Psoas muscle (tissue), 8 donors: Measurements from ENCODE around the gene MPHOSPH10. TPM values are rescaled to one million over a fixed set of nuclear protein-coding genes. Genes with fewer than 3 reads are reported as not detected.

ENCODE experiments used
- ATAC-seq, 4 donors: fragments of 200-7000 bp; cut with Tn5 transposase; one replicate each; pipeline ENCODE4 v1.9.1; 2020; ENCODE audit warnings: moderate library complexity in 3 of 4, mild to moderate bottlenecking in 2 of 4
- DNase-seq, 2 donors: peaks; one replicate each; pipeline ENCODE4 v3.0.0-alpha.2; 2020
- H3K27ac ChIP-seq: fragments of 200-600 bp; one replicate; pipeline ENCODE4 v1.8.0; 2022
- H3K27me3 ChIP-seq, 3 donors: fragments of 200-600 bp in 1 of 3; one replicate each; pipeline versions ENCODE4 v1.6.1 to v1.8.0; 2013 to 2022; ENCODE audit warnings: low read length in 2 of 3, mild to moderate bottlenecking in 2 of 3, moderate library complexity in 1 of 3; ENCODE audit not compliant: insufficient read depth in 3 of 3
- H3K36me3 ChIP-seq, 2 donors: fragments of 200-600 bp in 1 of 2; one replicate each; pipeline versions ENCODE4 v1.6.1 to v1.8.0; 2013 to 2022; ENCODE audit warnings: low read depth in 1 of 2, mild to moderate bottlenecking in 1 of 2, moderate library complexity in 1 of 2; ENCODE audit not compliant: insufficient read depth in 1 of 2
- H3K4me1 ChIP-seq: fragments of 200-600 bp; one replicate; pipeline ENCODE4 v1.8.0; 2022
- H3K4me3 ChIP-seq: fragments of 200-600 bp; one replicate; pipeline ENCODE4 v1.8.0; 2022; ENCODE audit warnings: mild to moderate bottlenecking
- H3K9me3 ChIP-seq: fragments of 200-600 bp; one replicate; pipeline ENCODE4 v1.8.0; 2022
- CTCF ChIP-seq: fragments of 200-600 bp; IDR thresholded peaks from one replicate; pipeline ENCODE4 v1.8.0; 2022; ENCODE audit warnings: antibody characterized with exemption
- WGBS, 3 donors: extraction: QIAGEN DNeasy Blood & Tissue Kit; methylation state at CpG; one replicate each; pipeline versions ENCODE4 v1.1.6 to v1.1.7; 2013; 5-methylcytosine and 5-hydroxymethylcytosine counted together
- intact Hi-C, 2 donors: fragments of 100-400 bp; cut with DNase I; formaldehyde crosslinking; loops; one replicate each; pipeline versions ENCODE4 v1.11.0 to v1.14.2; 2022
- polyA plus RNA-seq, 3 donors: library from polyadenylated mRNA; stranded (reverse); fragments of 200-250 nt; gene quantifications; one replicate each; pipeline ENCODE4 v1.2.3, GENCODE V29; 2013
- total RNA-seq, 4 donors: library from RNA; stranded (reverse); fragmentation: NEBNext Ultra II Directional in 2 of 4; extraction: Animal tissue kit (Norgen Biotek cat#: 25700) in 2 of 4; gene quantifications; one replicate each; pipeline versions ENCODE4 v1.2.1 to v1.2.4, GENCODE V29; 2021 to 2023
- donor health status: healthy with polysubstance abuse.
- donor health status: DM: no; HTN: no; CAD: no; lungs with moderate emphysema.
- donor health status: Bipolar disorder and iron deficiency.
- donor health status: healthy.
- donor health status: DM: yes; HTN: yes; CAD: no.
- donor health status: DM: no; HTN: no; CAD: no.
- donor health status: DM: no; HTN: no; CAD: no.
- donor health status: DM: yes; HTN: yes; CAD: no.

The MPHOSPH10 gene
- total and polyA plus RNA-seq, 7 donors: 32.9 to 53.7 (median 39.7) TPM

DNA sequence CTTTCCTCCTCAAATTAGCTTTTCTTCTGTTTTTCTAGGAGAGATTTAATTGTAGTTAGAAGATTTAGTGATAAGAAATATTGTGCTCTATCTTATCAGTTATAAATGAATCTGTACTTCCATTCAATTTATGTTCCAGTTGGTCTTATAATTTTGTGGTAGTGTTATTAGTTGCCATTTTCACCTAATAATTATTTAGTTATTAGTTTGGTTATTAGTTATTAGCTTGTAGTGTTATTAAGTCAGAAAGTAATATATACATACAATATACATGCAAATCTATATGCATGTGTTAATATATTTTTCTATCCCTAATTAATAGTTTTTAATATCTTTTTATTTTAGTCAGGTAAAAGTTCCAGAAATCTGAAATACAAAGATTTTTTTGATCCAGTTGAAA lies 3.2 kb downstream of the MPHOSPH10 start:
- no peaks in the 10 kb centered on the region for H3K9me3 ChIP-seq
- DNase-seq: no peak
- H3K4me1 ChIP-seq: peaks cover 16% of the 10 kb centered on the region
- ATAC-seq: no peak
- no peak overlapping the region for H3K4me3 ChIP-seq
- H3K36me3 ChIP-seq: peaks cover 5 to 56% of the 10 kb centered on the region in 2 donors
- no peak for TF ChIP-seq CTCF
- H3K27ac ChIP-seq: no peak overlapping the region
- no peaks in the 10 kb centered on the region for H3K27me3 ChIP-seq
- intact Hi-C loops: loop anchor here in 1 of 2 donors (5.0 kb wide), 1 partner anchor 66 kb away; the partner anchor contains the start of gene NAGK

DNA sequence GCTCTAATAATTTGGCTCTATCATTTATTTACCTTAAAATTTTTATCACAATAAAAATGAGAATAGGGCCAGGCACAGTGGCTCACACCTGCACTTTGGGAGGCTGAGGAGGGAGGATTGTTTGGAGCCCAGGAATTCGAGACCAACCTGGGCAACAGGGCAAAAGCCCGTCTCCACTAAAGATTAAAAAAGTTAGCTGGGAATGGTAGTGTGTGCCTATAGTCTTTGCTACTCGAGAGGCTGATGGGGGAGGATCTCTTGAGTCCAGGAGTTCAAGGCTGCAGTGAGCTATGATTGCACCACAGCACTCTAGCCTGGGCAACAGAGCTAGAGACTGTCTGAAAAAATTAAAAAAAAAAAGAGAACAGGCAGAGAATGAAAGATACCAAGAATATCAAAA lies 5.7 kb downstream of the MPHOSPH10 start:
- Histone ChIP-seq H3K27ac (no peak overlapping the region), H3K36me3 (peaks cover 15 to 82% of the 10 kb centered on the region in 2 donors), H3K4me3 (no peak overlapping the region), H3K27me3 (no peaks in the 10 kb centered on the region), H3K9me3 (no peaks in the 10 kb centered on the region), H3K4me1 (peaks cover 9% of the 10 kb centered on the region)
- intact Hi-C loops: no loop called here
- ATAC-seq (no peak), DNase-seq (no peak)
- WGBS, 3 donors: 88 to 92% (median 90%) methylated on average over 3 of the region's 3 CpGs
- no peak for TF ChIP-seq CTCF

DNA sequence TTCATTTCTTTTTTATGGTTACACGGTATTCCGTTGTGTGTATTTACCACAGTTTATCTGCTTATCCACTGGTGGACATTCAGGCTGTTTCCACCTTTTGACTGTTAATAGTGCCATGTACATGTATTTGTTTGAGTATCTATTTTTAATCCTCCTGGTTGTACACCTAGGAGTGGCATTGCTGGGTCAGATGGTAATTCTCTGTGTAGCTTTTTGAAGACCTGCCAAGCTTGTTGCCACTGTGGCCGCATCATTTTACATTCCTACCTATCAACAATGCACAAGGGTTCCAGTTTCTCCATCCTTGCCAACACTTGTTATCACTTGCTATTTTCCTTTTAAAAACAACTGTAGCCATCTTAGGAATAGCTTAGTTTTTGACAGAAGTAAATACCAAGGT lies 13.3 kb downstream of the MPHOSPH10 start:
- 45 to 59% (median 48%) methylated on average over 3 of the region's 3 CpGs for WGBS, 3 donors
- Histone ChIP-seq H3K27ac (peak overlapping the region; percentile 44), H3K27me3 (no peaks in the 10 kb centered on the region), H3K4me1 (peaks cover 10% of the 10 kb centered on the region), H3K4me3 (no peak overlapping the region), H3K36me3 (peaks cover 32 to 100% of the 10 kb centered on the region in 2 donors), H3K9me3 (no peaks in the 10 kb centered on the region)
- ATAC-seq (peak; percentile 73 to 90 (median 88)), DNase-seq (no peak)
- intact Hi-C loops: loop anchor here in 1 of 2 donors (10.0 kb wide), 1 partner anchor 251 kb away; no protein-coding TSS in a partner anchor
- no peak for TF ChIP-seq CTCF

DNA sequence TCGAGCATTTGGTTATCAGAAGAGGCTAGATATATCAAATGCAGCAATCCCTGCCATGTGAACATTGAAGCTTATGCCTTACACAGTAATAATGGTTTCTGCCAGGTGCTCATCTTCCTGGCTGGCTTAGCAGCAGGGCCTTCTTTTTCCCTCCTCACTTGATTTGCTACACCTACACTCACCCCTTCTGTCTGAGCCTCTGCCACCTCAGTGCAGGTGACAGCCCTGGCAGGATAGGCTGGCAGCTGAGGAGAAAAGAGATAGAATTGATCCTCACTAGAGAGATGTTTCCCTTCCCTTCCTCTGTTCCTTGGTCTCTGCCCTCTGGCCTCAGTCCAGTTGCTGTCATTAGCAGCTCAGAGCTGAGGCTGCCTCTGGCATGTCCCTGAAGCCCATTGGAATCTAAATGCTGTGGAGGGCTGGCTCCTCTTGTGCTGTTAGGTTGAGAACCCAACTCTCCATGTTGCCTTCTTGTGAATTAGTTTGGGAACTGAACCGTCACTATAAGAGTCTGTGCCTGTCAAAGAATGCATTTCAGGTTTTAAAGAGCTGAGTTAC lies 18.2 kb downstream of the MPHOSPH10 start:
- no peaks in the 10 kb centered on the region for H3K27me3 ChIP-seq
- H3K9me3 ChIP-seq: no peaks in the 10 kb centered on the region
- H3K4me3 ChIP-seq: no peak overlapping the region
- no peak overlapping the region for H3K27ac ChIP-seq
- peaks cover 17 to 75% of the 10 kb centered on the region in 2 donors for H3K36me3 ChIP-seq
- intact Hi-C loops: loop anchor here in 1 of 2 donors (10.0 kb wide), 1 partner anchor 246 kb away; no protein-coding TSS in a partner anchor
- 45 to 62% (median 49%) methylated on average over 2 of the region's 2 CpGs for WGBS, 3 donors
- no peak for TF ChIP-seq CTCF
- H3K4me1 ChIP-seq: peaks cover 6% of the 10 kb centered on the region
- ATAC-seq (peak in 2 of 4 donors; percentile 29 to 36), DNase-seq (no peak)
